NCI-H128 (cell line): ENCODE measurements around the gene ZNF579.

Experiments
- DNase-seq: peaks from one replicate; lab custom pipeline; 2025; ENCODE audit not compliant: unreplicated experiment; lab: John Stamatoyannopoulos, UW

ZNF579 gene

DNA sequence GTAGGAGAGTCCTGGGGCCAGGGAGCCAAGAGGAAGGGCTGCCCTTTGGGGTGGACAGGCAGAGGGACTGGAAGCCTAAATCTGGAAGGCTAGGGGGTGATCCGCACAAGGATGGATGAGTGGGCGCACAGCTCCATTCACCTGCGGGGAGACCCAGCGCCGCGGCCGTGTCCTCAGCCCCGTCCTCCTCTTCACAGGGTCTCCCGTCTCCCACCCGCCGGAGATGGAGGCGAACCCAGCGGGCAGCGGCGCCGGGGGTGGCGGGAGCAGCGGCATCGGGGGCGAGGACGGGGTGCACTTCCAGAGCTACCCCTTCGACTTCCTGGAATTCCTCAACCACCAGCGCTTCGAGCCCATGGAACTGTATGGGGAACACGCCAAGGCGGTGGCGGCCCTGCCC, 32.7 kb upstream of the ZNF579 start:
- DNase-seq: no peak

DNA sequence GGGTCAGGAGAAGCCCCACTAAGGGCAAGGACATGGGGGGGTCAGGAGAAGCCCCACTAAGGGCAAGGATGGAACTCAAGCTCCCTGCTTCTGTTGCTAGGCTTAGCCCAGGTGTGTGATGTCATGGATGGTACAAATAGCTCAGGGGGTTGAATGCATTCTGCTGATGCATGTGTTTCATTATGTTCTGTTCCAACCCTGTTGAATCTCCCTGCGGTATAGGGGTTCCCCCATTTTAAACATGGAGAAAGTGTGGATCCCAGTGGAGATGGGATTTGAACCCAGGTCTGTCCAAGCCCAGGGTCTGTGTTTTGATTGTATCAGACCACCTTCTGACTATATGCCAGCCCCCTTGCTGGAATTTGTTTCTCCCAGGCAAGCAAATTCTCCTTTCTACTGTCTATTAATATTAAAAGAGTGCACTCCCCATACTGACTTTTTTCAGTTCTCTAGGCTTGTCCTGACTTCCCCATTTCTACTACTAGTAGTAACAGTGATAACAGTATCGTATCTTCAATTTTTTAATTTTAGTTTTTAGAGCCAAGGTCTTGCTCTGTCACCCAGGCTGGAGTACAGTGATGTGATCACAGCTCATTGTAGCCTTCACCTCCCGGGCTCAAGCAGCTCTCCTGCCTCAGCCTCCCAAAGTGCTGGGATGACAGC, 31.5 kb upstream of the ZNF579 start:
- no peak for DNase-seq

DNA sequence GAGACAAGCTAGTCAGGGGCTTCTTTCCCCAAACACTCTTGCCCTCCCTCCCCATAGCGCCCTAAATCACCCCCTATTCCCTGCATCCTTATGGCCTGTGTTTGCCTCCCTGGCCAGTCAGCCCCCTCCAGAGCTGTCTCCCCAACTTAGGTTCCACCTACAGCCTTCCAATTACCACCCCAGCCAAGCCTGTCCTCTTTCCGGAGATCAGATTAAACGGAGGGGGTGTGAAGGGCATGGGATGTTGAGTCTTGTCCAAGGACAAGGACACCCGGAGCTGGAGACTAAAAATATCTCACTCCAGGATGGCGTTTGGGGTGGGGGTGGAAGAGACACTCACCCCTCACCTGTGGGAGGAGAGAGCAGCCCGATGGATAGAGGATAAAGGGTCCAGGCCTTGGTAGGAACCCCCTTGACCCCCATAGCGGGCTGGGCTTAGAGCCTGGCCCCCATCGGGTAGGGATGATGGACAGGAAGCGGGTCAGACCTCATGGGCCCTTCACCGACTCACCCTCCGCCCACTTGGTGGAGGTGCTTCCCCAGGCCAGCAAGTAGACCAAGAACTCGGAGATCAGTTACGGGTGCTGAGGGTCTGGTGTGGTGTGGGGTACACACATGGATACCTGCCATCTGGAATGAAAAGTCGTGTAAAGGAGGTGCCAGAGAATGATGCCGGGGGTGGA, 30.8 kb upstream of the ZNF579 start:
- DNase-seq: no peak

DNA sequence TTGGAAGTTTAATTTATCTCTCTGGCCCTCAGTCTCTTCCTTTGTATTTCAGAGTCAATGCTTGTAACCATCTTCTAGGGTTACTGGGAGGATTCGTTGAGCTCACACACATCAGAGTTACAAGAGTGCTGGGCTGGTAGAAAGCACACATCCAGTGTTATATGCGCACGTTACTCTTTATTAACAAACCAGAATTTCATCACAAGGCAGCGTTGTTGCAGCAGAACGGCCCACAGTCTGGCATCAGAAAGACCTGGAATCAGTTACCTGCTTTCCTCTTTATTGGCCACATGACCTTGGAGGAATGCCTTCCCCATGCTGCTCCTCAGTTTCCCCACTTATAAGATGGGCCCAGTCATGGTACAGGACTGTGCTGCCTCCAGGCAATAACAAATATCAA, 28.7 kb upstream of the ZNF579 start:
- no peak for DNase-seq

DNA sequence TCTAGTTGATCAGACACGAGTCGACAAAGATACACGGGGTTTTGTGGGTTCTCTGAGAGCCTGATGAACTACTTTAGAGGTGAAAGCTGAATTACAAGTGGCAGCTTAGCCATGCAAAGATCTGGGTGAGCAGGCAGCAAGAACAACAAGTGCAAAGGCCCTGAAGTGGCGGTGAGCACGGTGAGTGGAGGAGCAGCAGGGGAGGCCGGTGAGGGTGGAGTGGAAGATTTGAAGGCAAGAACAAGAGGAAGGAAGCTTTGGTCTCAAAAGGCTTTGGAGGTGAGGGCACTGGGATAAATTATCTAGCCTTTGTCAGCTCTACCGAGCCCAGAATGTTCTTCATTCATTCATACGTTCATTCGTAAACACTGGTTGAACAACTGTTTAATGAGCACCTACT, 26.2 kb upstream of the ZNF579 start:
- no peak for DNase-seq

DNA sequence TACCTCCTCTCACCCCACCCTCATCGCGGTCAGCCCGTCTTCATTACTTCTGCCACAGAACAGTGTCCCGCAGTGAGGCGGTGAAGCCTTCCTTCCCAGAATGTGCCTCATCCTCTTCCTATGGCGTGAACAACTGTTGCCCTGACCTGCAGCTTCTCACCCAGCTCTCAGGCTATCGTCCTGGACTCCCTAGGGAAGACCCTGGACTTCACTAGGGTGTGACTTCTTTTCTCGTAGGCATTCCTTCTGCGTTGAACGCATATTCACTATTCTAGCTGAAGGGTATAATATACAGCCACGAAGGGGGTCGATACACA, 25.8 kb upstream of the ZNF579 start:
- no peak for DNase-seq

DNA sequence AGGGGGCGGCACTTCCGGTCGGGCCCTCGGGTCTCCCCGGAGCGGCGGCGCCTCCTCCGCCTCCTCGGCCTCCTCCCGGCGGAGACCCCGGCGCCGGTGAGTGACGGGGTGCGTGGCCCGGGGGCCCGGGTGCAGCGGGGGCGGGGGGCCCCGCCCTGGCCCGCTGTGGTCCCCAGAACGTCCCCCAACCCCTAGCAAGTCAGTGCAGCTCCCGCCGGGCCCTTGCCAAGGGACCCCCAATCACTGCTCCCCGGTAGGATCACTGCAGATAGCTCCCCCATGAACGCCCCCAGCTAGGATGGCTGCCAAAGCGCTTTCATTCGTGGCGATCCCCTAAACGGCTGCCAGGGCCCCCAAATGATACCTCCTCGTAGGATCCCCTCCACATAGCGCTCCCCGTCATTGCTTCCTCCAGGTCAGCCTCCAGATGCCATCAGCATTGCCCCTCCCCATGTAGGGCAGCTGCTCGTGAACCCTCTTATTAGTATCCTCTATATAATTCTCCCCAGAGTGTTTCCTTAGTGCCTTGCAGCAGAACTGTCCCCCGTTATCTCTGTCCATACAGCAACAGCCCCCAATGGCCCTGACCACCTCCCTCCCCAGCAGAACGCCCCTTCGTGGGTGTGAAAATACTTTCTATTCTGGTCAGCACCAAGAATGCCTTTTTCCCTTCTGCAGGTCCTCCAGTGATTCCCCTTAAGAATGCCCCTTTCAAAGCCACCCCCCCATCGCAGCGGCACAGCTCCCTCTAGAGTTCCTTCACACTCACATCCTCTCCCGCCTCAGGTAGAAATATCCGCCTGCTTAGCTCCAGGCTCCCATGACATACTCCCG, 25.2 kb upstream of the ZNF579 start, which contains the start of gene ZNF865:
Gene ZNF865 (plus strand): TSS at position 11 of the 834 bp plus-strand sequence. CDS start 7,972 bp downstream, outside the sequence.
- DNase-seq: peak; percentile 21

DNA sequence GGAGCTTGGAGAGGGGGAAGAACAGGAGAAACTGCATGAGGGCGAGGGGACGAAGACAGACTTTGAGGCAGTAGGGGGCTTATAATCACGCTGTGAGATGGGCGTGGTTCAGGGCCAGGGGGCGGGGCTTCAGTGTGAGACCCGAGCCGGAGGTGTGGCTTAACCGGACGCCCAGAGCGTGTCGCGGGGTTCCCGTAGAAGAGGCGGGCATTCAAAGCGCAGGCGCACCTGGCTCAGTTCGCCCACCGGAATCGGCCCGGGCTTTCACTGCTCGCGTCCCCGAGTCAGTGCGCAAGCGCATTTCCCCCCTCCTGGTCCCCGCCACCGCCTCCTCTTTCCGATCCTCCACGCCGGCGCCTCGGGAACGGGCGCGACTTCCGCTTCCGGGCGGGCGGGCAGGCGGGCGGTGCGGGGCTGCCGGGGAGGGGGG, 24.6 kb upstream of the ZNF579 start:
- peak; percentile 96 for DNase-seq

DNA sequence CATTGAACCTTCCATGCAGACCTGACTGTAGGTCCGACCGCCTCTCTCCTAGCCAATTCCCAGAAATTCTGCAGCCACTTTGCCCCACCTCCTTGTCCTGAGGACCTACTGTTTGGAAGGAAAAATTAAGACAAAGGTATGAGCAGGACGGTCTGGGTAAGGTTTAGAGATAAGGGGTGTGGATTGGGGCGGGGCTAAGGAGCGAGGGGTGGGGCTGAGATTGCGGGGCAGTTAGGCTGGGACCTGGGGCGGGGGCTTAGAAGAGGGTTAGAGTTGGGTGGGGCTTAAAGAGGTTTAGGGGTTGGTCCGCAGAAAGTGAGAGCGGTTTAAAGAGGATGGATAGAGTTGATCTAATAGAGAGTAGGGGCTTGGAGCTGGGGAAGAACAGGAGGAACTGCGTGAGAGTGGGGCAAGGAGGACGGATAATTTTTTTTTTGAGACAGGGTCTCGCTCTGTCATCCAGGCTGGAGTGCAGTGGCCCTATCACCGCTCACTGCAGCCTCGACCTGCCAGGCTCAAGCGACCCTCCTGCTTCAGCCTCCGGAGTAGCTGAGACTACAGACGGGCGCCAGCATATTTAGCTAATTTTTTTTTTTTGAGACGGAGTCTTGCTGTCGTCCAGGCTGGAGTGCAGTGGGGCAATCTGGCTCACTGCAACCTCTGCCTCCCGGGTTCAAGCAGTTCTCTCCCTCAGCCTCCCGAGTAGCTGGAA, 23.1 kb upstream of the ZNF579 start:
- DNase-seq: no peak

DNA sequence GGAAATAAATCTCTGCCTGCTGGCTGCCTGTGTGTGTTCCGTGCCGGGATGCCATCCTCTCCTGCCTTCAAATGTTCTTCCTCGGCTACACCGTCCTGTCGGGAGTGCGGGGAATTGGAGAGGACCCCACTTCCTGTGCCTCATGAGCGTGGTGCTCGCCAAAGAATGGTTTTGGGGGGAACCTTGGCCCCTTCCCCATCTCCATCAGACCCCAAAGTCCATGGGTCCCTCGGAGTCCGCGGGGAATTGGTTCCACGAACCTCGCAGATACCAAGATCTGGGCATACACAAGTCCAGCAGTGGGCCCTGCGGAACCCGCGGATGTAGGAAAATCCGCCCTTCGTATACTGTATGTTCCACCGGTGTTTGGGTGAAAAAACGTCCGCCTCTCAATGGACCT, 22.5 kb upstream of the ZNF579 start:
- DNase-seq: no peak

DNA sequence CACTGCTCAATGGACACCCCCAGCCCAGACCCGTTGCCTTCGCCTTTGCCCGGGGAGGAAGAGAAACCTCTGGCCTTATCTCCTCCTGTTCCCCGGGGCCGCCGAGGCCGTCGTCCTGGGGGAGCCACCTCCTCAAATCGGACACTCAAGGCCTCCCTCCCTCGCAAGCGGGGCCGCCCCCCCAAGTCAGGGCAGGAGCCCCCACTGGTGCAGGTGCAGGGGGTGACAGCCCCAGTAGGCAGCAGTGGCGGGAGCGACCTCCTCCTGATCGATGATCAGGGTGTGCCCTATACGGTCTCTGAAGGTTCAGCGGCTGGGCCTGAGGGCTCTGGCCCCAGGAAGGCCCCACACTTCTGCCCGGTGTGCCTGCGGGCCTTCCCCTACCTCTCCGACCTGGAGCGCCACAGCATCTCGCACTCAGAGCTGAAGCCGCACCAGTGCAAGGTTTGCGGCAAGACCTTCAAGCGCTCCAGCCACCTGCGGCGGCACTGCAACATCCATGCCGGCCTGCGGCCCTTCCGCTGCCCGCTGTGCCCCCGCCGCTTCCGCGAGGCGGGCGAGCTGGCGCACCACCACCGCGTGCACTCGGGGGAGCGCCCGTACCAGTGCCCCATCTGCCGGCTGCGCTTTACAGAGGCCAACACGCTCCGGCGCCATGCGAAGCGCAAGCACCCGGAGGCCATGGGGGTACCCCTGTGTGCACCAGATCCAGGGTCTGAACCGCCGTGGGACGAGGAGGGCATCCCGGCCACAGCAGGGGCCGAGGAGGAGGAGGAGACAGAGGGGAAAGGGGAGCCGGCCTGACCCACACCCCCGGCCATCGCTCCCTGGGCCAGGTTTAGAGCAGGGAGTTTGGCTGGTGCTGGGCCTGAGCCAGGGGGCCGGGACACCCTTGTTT, 21.7 kb upstream of the ZNF579 start:
- DNase-seq: no peak

DNA sequence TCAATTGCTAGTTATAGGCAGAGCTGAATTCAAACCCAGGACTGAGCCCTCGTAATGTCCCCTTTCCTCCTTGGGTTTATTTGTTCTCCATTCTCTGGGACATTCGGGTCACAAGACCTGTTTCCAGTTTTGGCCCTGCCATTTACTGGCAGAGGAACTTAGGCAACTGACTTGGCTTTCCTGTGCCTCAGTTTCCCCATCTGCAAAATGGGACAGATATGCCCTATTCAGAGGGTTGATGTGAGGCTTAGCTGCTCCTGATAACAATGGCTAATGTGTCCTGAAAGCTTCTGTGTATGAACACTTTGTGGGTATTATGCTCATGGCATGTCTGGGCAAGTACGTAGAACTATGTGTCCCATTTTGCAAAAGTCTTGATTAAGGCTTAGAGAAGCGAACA, 20.4 kb upstream of the ZNF579 start:
- DNase-seq: no peak

DNA sequence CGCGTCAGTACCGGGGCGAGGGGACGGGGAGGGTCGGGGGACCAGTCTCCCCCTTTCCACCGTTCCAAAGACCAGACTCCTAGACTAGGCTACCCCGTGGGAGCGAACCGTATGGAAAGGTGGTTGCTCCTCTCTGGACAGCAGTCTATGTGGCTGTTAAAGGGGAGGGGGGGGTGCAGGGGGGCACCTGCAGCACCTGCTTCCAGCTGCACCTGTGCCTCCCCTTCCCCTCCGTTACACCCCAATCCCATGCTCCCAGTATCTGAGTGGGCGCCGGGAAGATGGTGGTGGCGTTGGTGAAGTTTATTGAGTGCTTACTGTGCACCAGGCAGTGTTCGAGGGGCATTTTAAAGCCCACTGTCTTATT, 20.0 kb upstream of the ZNF579 start:
- DNase-seq: no peak

DNA sequence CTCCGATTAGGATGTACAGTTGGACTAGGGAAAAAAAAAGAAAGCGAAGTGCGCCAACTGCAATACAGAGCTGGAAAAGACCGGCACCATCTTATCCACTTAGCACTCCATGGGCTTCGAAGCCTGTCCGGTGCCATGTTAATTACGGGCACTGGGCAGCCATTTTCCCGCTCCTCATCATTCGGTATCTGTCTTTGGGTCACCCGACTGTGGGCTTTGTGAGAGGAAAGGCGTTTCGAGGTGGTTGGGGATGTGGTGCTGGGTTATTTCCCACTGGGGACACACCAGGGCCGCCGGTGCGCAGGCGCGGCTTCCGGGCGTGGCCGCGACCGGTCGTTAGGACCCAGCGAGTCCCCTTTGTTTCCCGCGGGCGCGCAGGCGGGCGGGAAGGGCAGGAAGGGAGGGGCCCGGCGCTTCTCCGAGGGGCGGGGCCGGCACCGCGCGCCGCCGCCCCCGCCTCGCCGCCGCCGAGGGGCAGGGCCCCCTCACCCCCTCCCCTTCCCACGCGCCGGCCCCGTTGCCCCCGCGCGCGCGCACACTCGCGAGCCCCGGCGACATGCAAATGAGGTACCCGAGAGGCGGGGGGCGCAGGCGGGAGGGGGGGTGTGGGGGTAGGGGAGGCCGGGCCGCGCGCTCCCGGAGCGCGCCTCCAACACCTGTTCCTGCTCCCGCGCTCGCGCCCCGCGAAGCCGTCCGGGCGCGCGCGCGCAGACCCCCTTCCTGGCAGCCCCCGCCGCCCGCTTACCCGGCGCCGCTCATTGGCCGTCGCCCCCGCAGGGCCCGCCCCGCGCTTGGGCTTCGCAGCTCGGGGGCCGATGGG, 19.4 kb upstream of the ZNF579 start, which contains the start of gene ZNF524:
Gene ZNF524 (plus strand): TSS at position 447 of the 820 bp plus-strand sequence. CDS start 1,825 bp downstream, outside the sequence.
- peak; percentile 96 for DNase-seq

DNA sequence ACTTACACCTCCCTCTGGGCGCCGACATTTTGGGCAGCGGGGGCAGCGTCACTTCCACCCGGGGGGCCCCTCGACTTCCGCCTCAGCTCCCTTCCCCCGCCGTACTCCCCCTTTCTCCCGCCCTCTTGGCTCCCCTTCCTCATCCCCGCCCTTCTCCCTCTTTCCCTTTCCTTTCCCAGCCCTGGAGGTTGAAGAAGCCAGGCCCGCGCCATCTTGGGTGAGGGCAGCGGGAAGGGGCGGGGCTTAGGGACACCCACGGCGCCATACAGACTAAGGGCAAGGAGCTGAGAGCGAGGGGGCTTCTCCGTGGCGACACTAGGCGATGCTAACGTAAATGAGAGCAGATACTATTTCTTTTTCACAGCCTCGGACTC, 18.8 kb upstream of the ZNF579 start, which contains the start of gene FIZ1:
Gene FIZ1 (minus strand): TSS at position 50 of the 374 bp plus-strand sequence. CDS start 1,652 bp downstream, outside the sequence.
- peak; percentile 97 for DNase-seq

DNA sequence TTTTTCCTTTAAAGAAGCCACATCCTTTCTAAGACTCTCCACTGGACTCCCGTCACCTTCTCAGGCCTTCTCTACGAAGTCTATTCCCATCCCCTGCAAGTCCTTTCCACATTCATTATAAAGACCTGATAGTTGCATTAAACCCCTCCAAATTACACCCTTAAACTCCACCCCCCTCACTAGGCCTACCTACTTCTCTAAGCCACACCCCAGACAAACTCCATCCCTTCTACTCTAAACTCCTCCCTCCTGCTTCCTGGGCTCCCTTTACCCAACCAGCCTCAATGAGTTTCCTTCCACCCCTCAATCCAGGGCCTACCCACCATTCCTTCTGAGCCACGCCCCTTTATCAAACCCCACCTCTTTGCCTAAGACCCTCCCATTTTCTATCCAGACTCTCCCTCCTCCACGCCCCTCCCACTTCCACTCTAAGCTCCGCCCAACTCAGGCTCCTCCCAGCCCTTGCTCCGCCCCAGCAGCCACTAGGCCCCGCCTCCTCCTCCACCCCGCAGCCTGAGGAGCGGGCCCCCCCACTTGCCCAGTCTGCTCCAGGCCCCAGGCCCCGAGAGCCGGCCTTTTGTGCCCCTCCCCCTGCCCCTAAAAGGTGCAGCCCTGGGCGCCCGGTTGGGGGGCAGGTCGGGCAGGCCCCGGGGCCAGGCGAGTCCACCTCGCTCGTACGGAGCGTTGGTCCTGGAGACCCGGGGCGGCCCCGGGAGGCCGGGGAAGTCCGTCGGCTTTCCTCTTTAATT, 18.2 kb upstream of the ZNF579 start:
- peak; percentile 84 for DNase-seq

DNA sequence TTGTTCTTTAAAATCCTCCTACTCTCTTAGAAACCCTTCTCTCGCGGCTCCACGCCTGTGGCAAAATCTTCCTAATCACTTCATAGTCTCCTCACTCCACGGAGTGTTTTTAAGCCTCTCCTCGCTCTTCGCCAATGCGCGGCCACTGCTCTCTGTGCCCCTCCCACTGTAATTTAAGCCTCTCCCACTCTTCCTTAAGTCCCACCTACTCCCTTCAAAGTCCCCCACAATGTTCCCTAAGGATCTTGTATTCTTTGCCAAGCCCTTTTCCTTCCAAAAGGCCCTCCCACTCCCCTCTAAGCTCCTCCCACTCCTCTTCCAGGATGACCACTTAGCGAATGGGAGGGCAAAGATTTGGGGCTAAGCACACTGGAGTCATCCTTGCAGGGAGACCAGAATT, 17.4 kb upstream of the ZNF579 start:
- DNase-seq: no peak

DNA sequence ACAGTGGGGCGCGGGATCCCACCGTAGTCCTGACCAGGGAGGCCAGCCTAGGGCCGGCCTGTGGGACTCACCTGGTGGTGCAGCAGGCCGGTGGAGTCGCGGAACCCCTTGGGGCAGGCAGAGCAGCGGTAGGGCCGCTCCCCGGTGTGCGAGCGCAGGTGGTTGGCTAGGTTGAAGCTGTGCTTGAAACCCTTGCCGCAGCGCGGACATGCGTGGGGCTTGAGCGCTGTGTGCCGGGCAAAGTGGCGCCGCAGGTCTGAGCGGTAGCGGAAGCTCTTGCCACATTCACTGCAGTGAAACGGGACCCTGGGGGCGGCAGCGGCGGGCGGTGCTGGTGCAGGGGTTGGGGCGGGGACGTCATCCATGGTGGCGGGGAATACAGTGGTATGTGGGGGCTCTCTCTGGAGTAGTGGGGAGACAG, 16.9 kb upstream of the ZNF579 start:
- no peak for DNase-seq

DNA sequence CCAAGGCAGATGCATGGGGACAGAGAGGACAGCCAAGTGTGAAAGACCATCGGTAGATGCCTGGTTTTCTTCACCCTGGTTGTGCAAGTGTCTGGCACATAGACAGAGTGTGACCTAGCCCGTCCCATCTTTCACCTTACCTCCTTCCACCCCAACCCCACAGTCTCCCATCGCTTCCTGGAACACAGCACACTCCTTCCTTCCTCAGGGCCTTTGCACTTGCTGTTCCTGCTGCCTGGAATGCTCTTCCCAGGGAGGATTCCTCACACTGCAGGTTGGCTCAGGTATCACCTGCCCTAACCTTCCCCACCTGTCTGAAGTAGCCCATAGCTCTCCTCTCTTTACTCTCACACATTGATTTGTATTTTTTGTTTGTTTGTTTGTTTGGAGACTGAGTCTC, 15.7 kb upstream of the ZNF579 start:
- DNase-seq: no peak
